Left lung (tissue), 10 donors: ENCODE measurements around the gene PLXNB2. TPM values are rescaled to one million over a fixed set of nuclear protein-coding genes. Genes with fewer than 3 reads are reported as not detected.
A peak's percentile ranks its signal among the peaks of the same experiment; 100 is the strongest.

Experiments
- ATAC-seq: fragments of 200-7000 bp; cut with Tn5 transposase; one replicate; pipeline ENCODE4 v1.9.1; 2020; ENCODE audit warnings: moderate library complexity
- DNase-seq, 4 donors: peaks; one replicate each; pipeline ENCODE4 v3.0.0-alpha.2; 2013 to 2020
- H3K27ac ChIP-seq, 2 donors: fragments of 200-600 bp; sonication (generic) in 1 of 2; one replicate each; pipeline versions ENCODE4 v1.5.0 to v1.8.0; 2020 to 2021
- H3K27me3 ChIP-seq, 2 donors: fragments of 200-600 bp; sonication (generic) in 1 of 2; one replicate each; pipeline versions ENCODE4 v1.5.0 to v1.8.0; 2020 to 2021
- H3K36me3 ChIP-seq, 2 donors: fragments of 200-600 bp; sonication (generic) in 1 of 2; one replicate each; pipeline versions ENCODE4 v1.5.0 to v1.8.0; 2020 to 2021
- H3K4me1 ChIP-seq, 2 donors: fragments of 200-600 bp; one replicate each; pipeline ENCODE4 v1.8.0; 2021
- H3K4me3 ChIP-seq, 2 donors: fragments of 200-600 bp; sonication (generic) in 1 of 2; one replicate each; pipeline versions ENCODE4 v1.5.0 to v1.8.0; 2020 to 2021; ENCODE audit warnings: mild to moderate bottlenecking in 1 of 2
- H3K9me3 ChIP-seq, 2 donors: fragments of 200-600 bp; sonication (generic) in 1 of 2; one replicate each; pipeline versions ENCODE4 v1.5.0 to v1.8.0; 2020 to 2021
- intact Hi-C, 2 donors: fragments of 100-400 bp; cut with DNase I; formaldehyde crosslinking; loops; one replicate each; pipeline versions ENCODE4 v1.11.2 to v1.14.2; 2022
- polyA plus RNA-seq, 6 donors: library from polyadenylated mRNA; unstranded; fragments of 120-200 nt; gene quantifications; one replicate each; pipeline ENCODE4 v1.2.1, GENCODE V29; 2013; ENCODE audit not compliant: insufficient read length in 6 of 6
- total RNA-seq, 2 donors: library from RNA; stranded (reverse); fragmentation: NEBNext Ultra II Directional; extraction: Animal tissue kit (Norgen Biotek cat#: 25700); gene quantifications; one replicate each; pipeline ENCODE4 v1.2.1, GENCODE V29; 2021
- TF ChIP-seq, protein P1 (sequence below), 2 donors: fragments of 200-600 bp; sonication (generic) in 1 of 2; IDR thresholded peaks; one replicate each; pipeline versions ENCODE4 v1.5.0 to v1.8.0; 2021; ENCODE audit warnings: antibody characterized with exemption in 2 of 2
- donor health status: DM: no; HTN: yes; CAD: no.
- donor health status: DM: no; HTN: no; CAD: no.

PLXNB2 gene
- total and polyA plus RNA-seq, 8 donors, result 116 to 391 (median 145) TPM

DNA sequence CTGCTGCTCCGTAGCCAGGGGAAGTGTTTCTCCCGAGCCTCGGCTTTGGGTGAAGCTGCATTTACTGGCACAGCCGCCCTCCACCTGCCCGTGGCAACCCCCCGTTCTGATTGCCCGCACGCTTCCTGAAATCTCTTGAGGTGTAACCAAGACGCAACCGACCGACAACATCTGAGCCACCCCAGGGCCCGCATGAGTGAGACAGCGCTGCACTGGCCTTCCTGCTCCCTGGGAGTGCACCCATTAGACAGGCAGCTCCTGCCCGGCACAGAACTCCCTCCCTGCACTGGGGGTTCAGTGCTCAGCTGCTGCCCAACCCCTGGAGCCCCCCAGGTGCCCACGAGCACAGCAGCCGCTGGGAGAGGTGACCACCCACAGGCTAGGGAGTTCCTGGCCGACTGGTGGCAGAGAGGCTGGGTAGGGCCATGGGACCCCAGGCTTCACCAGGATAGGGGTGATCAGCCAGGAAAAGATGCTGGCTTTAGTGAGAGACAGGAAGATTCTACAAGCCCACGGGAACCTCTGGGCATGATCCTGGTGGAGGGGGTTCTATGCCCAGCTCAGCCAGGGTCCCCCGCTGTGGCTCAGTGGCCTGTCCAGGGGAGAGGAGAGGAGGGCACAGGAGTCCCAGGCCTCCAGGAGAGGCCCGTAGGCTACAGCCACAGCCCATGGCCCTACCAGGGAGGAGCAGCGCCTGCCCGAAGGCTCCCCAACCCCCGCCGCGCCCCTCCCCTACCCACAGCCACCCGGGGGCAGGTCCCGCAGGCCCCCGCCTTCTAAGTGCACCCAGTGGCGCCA lies 14.6 kb downstream of the PLXNB2 start:
- DNase-seq (no peak), ATAC-seq (peak; percentile 19)
- Histone ChIP-seq H3K27me3 (peaks cover 0 to 24% of the 10 kb centered on the region in 2 donors), H3K4me3 (peak overlapping the region; percentile 5 to 29), H3K36me3 (peaks cover 0 to 34% of the 10 kb centered on the region in 2 donors), H3K4me1 (peaks cover 38 to 56% of the 10 kb centered on the region in 2 donors), H3K9me3 (no peaks in the 10 kb centered on the region), H3K27ac (peak overlapping the region; percentile 82 to 85)
- intact Hi-C loops, result no loop called here
- TF ChIP-seq, protein P1, sequence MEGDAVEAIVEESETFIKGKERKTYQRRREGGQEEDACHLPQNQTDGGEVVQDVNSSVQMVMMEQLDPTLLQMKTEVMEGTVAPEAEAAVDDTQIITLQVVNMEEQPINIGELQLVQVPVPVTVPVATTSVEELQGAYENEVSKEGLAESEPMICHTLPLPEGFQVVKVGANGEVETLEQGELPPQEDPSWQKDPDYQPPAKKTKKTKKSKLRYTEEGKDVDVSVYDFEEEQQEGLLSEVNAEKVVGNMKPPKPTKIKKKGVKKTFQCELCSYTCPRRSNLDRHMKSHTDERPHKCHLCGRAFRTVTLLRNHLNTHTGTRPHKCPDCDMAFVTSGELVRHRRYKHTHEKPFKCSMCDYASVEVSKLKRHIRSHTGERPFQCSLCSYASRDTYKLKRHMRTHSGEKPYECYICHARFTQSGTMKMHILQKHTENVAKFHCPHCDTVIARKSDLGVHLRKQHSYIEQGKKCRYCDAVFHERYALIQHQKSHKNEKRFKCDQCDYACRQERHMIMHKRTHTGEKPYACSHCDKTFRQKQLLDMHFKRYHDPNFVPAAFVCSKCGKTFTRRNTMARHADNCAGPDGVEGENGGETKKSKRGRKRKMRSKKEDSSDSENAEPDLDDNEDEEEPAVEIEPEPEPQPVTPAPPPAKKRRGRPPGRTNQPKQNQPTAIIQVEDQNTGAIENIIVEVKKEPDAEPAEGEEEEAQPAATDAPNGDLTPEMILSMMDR (IDR thresholded peaks at IDR 0.05), result no peak

DNA sequence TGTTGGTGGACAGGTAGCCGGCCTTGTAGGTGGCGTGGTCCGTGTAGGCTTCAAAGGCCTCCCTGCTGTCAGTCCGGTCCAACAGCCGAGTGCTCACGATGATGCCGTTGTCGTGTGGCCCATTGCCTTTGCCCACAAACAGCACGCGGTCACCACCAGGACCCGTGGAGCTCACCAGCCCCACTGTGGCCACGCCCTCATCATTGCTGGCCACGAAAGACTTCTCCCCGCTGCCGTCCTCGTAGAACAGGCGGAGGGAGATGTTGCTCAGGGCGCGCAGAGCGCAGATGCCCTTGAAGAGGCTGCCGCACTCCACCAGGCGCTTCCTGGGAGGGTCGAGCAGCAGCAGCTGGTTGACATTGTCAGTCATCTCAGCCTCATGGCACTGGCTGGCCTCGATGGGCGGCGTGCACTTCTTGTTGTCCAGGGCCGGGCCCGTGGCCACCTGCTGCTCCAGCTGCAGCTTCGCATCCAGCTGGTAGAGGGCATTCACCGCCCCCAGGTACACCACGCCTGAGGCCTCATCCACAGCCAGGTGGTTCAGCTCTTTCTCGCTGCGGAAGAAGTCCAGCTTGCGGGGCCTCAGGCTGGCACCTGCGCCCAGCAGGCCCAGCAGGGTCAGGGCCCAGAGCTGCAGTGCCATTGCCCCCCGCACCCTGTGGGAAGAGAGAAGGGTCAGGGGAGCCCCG lies 17.4 kb downstream of the PLXNB2 start:
- Histone ChIP-seq H3K4me3 (no peak overlapping the region), H3K9me3 (no peaks in the 10 kb centered on the region), H3K36me3 (peaks cover 0 to 57% of the 10 kb centered on the region in 2 donors), H3K27me3 (peaks cover 0 to 24% of the 10 kb centered on the region in 2 donors), H3K27ac (no peak overlapping the region), H3K4me1 (peaks cover 27 to 35% of the 10 kb centered on the region in 2 donors)
- TF ChIP-seq, protein P1 (IDR thresholded peaks at IDR 0.05), result no peak
- intact Hi-C loops, result no loop called here
- no peak for DNase-seq
- ATAC-seq, result no peak

DNA sequence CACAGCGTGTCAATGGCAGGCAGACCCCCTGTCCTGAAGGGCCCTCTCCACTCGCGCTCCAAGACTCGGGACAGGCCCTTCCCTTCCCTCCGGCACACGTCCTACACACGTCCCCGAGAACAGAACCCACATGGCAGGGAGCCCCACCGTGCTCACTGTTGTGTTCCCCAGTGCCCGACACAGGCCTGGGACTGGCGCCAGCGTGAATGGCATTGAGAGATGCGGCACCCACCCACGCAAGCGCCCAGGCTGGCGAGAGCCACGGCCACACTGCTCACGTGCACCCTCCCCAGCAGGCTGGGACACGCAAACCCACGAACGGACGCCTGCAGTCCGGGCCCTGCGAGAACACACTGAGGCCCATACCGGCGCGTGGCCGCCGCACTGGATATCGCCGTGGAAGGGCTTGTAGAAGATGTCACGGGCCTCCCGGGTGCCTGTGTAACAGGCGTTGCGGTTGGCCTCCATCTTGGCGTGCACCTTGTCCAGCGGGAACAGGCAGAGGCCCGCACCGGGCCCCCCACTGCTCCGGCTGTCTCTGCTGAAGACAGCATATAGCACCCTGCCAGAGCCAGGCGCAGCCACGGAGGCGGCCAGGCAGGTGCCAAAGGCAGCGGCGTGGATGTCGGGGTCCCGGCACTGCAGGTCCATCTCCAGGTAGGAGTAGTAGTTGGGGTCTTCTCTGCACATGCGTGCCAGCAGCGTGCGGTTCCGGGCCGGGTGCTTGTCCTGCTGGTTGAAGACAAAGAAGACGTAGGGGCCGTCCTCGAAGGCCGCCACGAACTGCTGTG lies 18.1 kb downstream of the PLXNB2 start:
- peaks cover 0 to 64% of the 10 kb centered on the region in 2 donors for H3K36me3 ChIP-seq
- no peaks in the 10 kb centered on the region for H3K9me3 ChIP-seq
- H3K4me3 ChIP-seq, result no peak overlapping the region
- no peak for DNase-seq
- peaks cover 21 to 29% of the 10 kb centered on the region in 2 donors for H3K4me1 ChIP-seq
- ATAC-seq, result no peak
- no peak overlapping the region for H3K27ac ChIP-seq
- intact Hi-C loops, result no loop called here
- peaks cover 0 to 24% of the 10 kb centered on the region in 2 donors for H3K27me3 ChIP-seq
- TF ChIP-seq, protein P1 (IDR thresholded peaks at IDR 0.05), result no peak

DNA sequence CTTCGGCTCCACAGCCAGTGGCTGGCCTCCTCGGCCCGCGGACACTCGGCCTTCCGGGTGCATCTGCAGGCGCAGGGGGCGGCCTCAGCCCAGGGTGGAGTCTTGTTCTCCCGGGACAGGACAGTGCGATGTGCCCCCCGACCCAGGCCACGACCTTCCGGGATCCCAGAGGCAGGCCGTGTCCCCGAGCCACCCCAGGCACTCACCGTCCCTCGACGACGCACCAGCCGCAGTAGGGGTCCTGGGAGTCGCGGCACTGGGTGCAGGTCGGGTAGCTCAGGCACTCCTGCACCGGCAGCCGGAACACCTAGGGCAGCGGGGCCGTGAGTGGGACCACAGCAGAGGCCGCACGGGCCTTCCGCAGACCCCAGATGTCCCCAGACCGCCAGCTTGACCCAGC lies 19.7 kb downstream of the PLXNB2 start:
- Histone ChIP-seq H3K36me3 (peaks cover 0 to 80% of the 10 kb centered on the region in 2 donors), H3K4me3 (no peak overlapping the region), H3K4me1 (peaks cover 6 to 13% of the 10 kb centered on the region in 2 donors), H3K27ac (no peak overlapping the region), H3K9me3 (no peaks in the 10 kb centered on the region), H3K27me3 (peaks cover 0 to 10% of the 10 kb centered on the region in 2 donors)
- ATAC-seq (no peak), DNase-seq (no peak)
- intact Hi-C loops, result no loop called here
- TF ChIP-seq, protein P1 (IDR thresholded peaks at IDR 0.05), result no peak
